Measurements from ENCODE around the gene ANO3. TPM values are rescaled to one million over a fixed set of nuclear protein-coding genes. Genes with fewer than 3 reads are reported as not detected.

The ANO3 gene
- total and polyA plus RNA-seq, 12 donors = 0.10 to 3.9 (median 0.65) TPM

DNA sequence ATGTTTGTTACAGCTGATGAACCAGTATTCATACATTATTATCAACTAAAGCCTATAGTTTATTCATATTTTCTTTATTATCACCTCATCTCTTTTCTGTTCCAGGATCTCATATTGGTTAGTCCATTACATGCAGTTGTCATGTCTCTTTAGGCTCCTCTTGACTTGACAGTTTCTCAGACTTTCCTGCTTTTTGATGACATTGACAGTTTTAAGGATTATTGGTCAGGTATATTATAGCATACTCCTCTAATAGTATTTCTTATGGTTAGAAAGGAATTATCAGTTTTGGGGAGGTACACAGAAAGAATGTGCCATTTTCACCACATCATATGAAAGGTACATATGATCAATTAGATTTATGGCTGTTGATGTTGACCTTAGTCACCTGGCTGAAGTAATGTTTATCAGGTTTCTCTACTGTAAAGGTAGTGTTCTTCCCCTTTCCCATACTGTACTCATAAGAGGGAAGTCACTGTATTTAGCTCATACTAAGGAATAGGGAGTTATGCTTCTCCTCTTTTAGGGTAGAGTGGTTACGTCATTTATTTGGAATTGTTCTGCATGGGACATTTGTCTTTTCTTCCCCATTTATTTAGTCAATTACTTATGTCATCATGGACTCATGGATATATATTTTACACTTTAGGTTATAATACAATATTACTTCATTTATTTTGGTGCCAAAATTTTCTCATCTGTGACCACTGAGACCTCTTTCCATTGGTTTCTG, 9.4 kb upstream of the ANO3 start:
- H3K4me1 ChIP-seq (replicated peaks in 1 of 2) = no peaks in the 10 kb centered on the region
- 78 to 88% (median 81%) methylated on average over 1 of the region's 1 CpG for WGBS, 4 donors
- H3K4me3 ChIP-seq = no peak overlapping the region
- H3K27me3 ChIP-seq = no peaks in the 10 kb centered on the region
- intact Hi-C loops (cut with DNase I) = no loop called here
- no peaks in the 10 kb centered on the region for H3K9me3 ChIP-seq (replicated peaks in 1 of 3)
- H3K27ac ChIP-seq = no peak overlapping the region
- H3K36me3 ChIP-seq (replicated peaks in 1 of 2) = no peaks in the 10 kb centered on the region
- DNase-seq = no peak
- TF ChIP-seq, protein P1, sequence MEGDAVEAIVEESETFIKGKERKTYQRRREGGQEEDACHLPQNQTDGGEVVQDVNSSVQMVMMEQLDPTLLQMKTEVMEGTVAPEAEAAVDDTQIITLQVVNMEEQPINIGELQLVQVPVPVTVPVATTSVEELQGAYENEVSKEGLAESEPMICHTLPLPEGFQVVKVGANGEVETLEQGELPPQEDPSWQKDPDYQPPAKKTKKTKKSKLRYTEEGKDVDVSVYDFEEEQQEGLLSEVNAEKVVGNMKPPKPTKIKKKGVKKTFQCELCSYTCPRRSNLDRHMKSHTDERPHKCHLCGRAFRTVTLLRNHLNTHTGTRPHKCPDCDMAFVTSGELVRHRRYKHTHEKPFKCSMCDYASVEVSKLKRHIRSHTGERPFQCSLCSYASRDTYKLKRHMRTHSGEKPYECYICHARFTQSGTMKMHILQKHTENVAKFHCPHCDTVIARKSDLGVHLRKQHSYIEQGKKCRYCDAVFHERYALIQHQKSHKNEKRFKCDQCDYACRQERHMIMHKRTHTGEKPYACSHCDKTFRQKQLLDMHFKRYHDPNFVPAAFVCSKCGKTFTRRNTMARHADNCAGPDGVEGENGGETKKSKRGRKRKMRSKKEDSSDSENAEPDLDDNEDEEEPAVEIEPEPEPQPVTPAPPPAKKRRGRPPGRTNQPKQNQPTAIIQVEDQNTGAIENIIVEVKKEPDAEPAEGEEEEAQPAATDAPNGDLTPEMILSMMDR (IDR thresholded peaks at IDR 0.05) = no peak
- no peak for TF ChIP-seq POLR2A (IDR thresholded peaks at IDR 0.05)

DNA sequence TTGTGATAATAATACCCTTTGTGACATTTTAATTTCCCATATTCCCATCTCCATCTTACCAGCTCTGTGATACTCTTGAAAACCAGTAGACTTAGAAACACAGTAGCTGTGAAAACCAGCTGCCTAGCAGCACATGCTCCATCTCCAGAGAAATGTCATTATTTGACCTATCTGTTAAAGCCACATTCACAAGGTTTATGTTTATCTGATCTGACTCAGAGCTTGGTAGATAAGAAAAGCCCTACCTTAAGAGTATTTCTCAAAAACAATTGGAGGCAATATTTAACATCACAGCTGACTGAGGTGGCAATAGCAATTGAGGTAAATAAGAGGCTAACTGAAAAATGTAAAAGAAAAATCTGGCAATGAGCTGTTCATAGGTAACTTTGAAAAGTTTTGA, 8.1 kb upstream of the ANO3 start:
- no peaks in the 10 kb centered on the region for H3K36me3 ChIP-seq (replicated peaks in 1 of 2)
- no peaks in the 10 kb centered on the region for H3K4me1 ChIP-seq (replicated peaks in 1 of 2)

DNA sequence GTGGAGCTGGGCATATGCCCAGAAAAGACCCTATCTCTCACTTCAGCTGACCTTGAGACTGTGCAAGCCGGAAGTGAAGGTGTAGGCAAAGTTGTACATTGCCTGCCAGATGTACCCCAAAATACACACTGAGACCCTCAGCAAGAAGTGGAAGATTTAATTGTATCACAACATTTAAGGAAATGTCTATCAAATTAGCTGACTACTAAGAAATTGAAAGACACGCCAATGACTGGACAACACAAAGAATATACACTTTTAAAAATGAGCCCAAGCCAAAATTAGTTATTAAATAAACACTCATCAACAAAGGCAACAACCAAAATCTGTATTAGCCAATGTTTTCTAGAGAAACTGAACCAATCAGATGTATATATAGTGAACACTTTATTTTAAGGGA, 7.7 kb upstream of the ANO3 start:
- no peaks in the 10 kb centered on the region for H3K9me3 ChIP-seq (replicated peaks in 1 of 3)
- no peak overlapping the region for H3K4me3 ChIP-seq
- H3K4me1 ChIP-seq (replicated peaks in 1 of 2) = no peaks in the 10 kb centered on the region
- no peaks in the 10 kb centered on the region for H3K27me3 ChIP-seq
- no peak overlapping the region for H3K27ac ChIP-seq
- no peaks in the 10 kb centered on the region for H3K36me3 ChIP-seq (replicated peaks in 1 of 2)
- TF ChIP-seq, protein P1 (IDR thresholded peaks at IDR 0.05) = no peak
- no peak for TF ChIP-seq POLR2A (IDR thresholded peaks at IDR 0.05)
- 54 to 66% (median 58%) methylated on average over 2 of the region's 2 CpGs for WGBS, 4 donors
- DNase-seq = no peak
- intact Hi-C loops (cut with DNase I) = no loop called here

More for the DNA sequence above, 8.1 kb upstream of the ANO3 start:
- no peak overlapping the region for H3K4me3 ChIP-seq
- intact Hi-C loops (cut with DNase I) = no loop called here
- no peak for DNase-seq
- no peak overlapping the region for H3K27ac ChIP-seq
- TF ChIP-seq, protein P1 (IDR thresholded peaks at IDR 0.05) = no peak
- TF ChIP-seq POLR2A (IDR thresholded peaks at IDR 0.05) = no peak
- H3K9me3 ChIP-seq (replicated peaks in 1 of 3) = no peaks in the 10 kb centered on the region
- H3K27me3 ChIP-seq = no peaks in the 10 kb centered on the region

DNA sequence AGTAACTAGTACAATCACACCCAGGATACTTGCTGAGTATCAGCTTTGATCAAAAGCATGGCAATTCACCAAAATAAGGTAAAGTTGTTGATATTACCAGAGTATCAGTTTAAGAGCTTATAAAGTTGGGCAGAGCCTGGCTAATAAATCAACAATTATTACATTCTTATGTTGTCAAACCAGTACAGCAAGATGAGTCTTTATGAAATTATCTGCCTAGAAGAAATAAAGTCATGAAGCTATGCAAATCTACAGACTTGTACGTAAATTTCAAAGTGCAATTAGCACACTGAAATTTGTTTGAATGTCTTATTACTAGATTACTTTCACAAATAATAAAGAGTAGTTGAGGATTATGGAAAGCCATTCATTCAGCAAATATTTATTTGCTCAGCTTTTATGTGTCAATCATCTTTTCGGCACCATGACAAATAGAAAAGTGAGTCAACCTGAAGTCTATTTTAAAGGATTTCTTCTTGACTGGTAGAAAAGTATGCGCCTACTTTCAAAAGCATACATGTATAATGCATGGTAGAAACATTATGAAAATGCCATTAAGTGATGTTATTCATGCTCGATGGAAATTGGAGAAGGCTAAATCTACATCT, 5.0 kb upstream of the ANO3 start:
- H3K4me1 ChIP-seq (replicated peaks in 1 of 2) = no peaks in the 10 kb centered on the region
- no peak for DNase-seq
- no peak for TF ChIP-seq POLR2A (IDR thresholded peaks at IDR 0.05)
- TF ChIP-seq, protein P1 (IDR thresholded peaks at IDR 0.05) = no peak
- no peaks in the 10 kb centered on the region for H3K9me3 ChIP-seq (replicated peaks in 1 of 3)
- no peaks in the 10 kb centered on the region for H3K27me3 ChIP-seq
- WGBS, 4 donors = 80 to 87% (median 83%) methylated on average over 4 of the region's 4 CpGs
- intact Hi-C loops (cut with DNase I) = no loop called here
- H3K36me3 ChIP-seq (replicated peaks in 1 of 2) = no peaks in the 10 kb centered on the region
- no peak overlapping the region for H3K4me3 ChIP-seq
- no peak overlapping the region for H3K27ac ChIP-seq
